Measurements from ENCODE around the gene MAFG. TPM values are rescaled to one million over a fixed set of nuclear protein-coding genes. Genes with fewer than 3 reads are reported as not detected.

MAFG gene
- total and polyA plus RNA-seq, 9 of the 15 experiments (the other 6 are each of a cell fraction or from before 2014, with no cell fraction given), result 1.1 to 58.1 (median 24.9) TPM

GRCh38 chr17:81899514-81900166 lies 27.9 kb downstream of the MAFG start (continued):
- TF ChIP-seq AFF1 (IDR thresholded peaks at IDR 0.05; ENCODE audit: low read depth in 1 of 2, partially characterized antibody in 2 of 2), result no peak
- TF ChIP-seq SPI1 (IDR thresholded peaks at IDR 0.05; ENCODE audit: borderline replicate concordance, low read depth, low read length), result no peak
- peak; percentile 33; the same call in 1 of the 2 replicates for TF ChIP-seq POLR2A (conservative IDR thresholded peaks at IDR 0.05)
- no peak for TF ChIP-seq KAT2B (IDR thresholded peaks at IDR 0.05; ENCODE audit: low read depth, low read length)
- TF ChIP-seq TEAD4 (IDR thresholded peaks at IDR 0.05; ENCODE audit: low read length), result no peak
- no peak for TF ChIP-seq TEAD4 (CRISPR knock-in tag; IDR thresholded peaks at IDR 0.05; ENCODE audit: borderline replicate concordance)
- no peak for TF ChIP-seq HMBOX1 (IDR thresholded peaks at IDR 0.05)
- TF ChIP-seq ETV1 (tag; conservative IDR thresholded peaks at IDR 0.05; ENCODE audit: low read depth), result no peak
- peak; percentile 4 for TF ChIP-seq SIRT6 (IDR thresholded peaks at IDR 0.05; ENCODE audit: low read depth, low read length)
- TF ChIP-seq CCNT2 (IDR thresholded peaks at IDR 0.05; ENCODE audit: borderline replicate concordance, extremely low read depth, insufficient read length, low read depth, low read length), result no peak
- no peak for TF ChIP-seq FOXM1 (IDR thresholded peaks at IDR 0.05; ENCODE audit: low read depth)
- TF ChIP-seq FOXM1 (CRISPR knock-in tag; IDR thresholded peaks at IDR 0.05; ENCODE audit: low read depth), result 0 out of 2 replicates have a peak, but pooled peaks have one; percentile 24
- no peak for TF ChIP-seq PCBP2 (IDR thresholded peaks at IDR 0.05; ENCODE audit: low read depth, low read length, poor library complexity, severe bottlenecking)
- no peak for TF ChIP-seq BHLHE40 (IDR thresholded peaks at IDR 0.05; ENCODE audit: low read length)
- TF ChIP-seq PHF20 (IDR thresholded peaks at IDR 0.05; ENCODE audit: partially characterized antibody), result no peak
- TF ChIP-seq ZNF165 (CRISPR knock-in tag; IDR thresholded peaks at IDR 0.05; ENCODE audit: borderline replicate concordance), result no peak
- no peak for TF ChIP-seq ZNF609 (CRISPR knock-in tag; IDR thresholded peaks at IDR 0.05; ENCODE audit: borderline replicate concordance)
- TF ChIP-seq ZNF436 (CRISPR knock-in tag; IDR thresholded peaks at IDR 0.05), result no peak
